ENCODE results near the gene ZNF805. TPM values are rescaled to one million over a fixed set of nuclear protein-coding genes. Genes with fewer than 3 reads are reported as not detected.

Gene ZNF805
- polyA plus RNA-seq, 1 of the 3 experiments (the other 2 are of a cell fraction) = 1.5 TPM

GRCh38 chr19:57279418-57280164, 39.2 kb downstream of the ZNF805 start:
- POLR2A ChIA-PET = no interaction called here
- Histone ChIP-seq H3K4me1 (ENCODE audit: control insufficient read depth in 1 of 2, insufficient read depth in 2 of 2, low read depth in 1 of 2, low read length in 1 of 2) (peaks cover 0 to 9% of the 10 kb centered on the region in 2 experiments; a peak in 2 of 4 replicates), H3K27ac (ENCODE audit: low read depth in 2 of 2, low read length in 1 of 2) (peak overlapping the region; percentile 99), H3K36me3 (replicated peaks in 1 of 2; ENCODE audit: control insufficient read depth in 1 of 2, insufficient read depth in 2 of 2, low read length in 1 of 2) (peaks cover 9 to 14% of the 10 kb centered on the region in 2 experiments), H4K20me1 (ENCODE audit: insufficient read depth) (peaks cover 29% of the 10 kb centered on the region), H3F3A (replicated peaks; ENCODE audit: insufficient read depth) (peaks cover 8% of the 10 kb centered on the region), H2AFZ (ENCODE audit: low read depth) (peak overlapping the region; percentile 71), H3K9me2 (no peaks in the 10 kb centered on the region), H3K79me2 (ENCODE audit: insufficient read depth) (peaks cover 52% of the 10 kb centered on the region), H3K4me2 (peak overlapping the region; percentile 94), H3K4me3 (ENCODE audit: low read depth in 2 of 2, low read length in 1 of 2) (peak overlapping the region; percentile 66 to 75), H3K27me3 (ENCODE audit: insufficient read depth) (no peaks in the 10 kb centered on the region), H3K9me3 (no peaks in the 10 kb centered on the region), H3K9ac (peak overlapping the region; percentile 95)
- CTCF ChIA-PET = no interaction called here
- WGBS (ENCODE audit: low lambda C conversion rate) = 7% methylated on average over 25 of the region's 25 CpGs
- peak; percentile 90 for DNase-seq
- TF ChIP-seq USF2 (IDR thresholded peaks at IDR 0.05; ENCODE audit: borderline replicate concordance, low read depth, low read length) (no peak), RCOR1 (IDR thresholded peaks at IDR 0.05; ENCODE audit: low read length) (peak; percentile 46; the same call in 1 of the 2 replicates), MXI1 (IDR thresholded peaks at IDR 0.05; ENCODE audit: low read depth, low read length) (peak; percentile 97), NFIC (IDR thresholded peaks at IDR 0.05; ENCODE audit: borderline replicate concordance) (no peak), IRF3 (IDR thresholded peaks at IDR 0.05; ENCODE audit: low read depth, low read length) (no peak), GATA2 (CRISPR knock-in tag; IDR thresholded peaks at IDR 0.05) (no peak), JUND (IDR thresholded peaks at IDR 0.05) (no peak), TCF12 (IDR thresholded peaks at IDR 0.05) (no peak), SIN3A (IDR thresholded peaks at IDR 0.05; ENCODE audit: borderline replicate concordance, low read depth, low read length) (peak; percentile 83; the same call in 1 of the 2 replicates), NRF1 (IDR thresholded peaks at IDR 0.05; ENCODE audit: low read depth, low read length) (no peak), EZH2phosphoT487 (IDR thresholded peaks at IDR 0.05; ENCODE audit: borderline replicate concordance, low read depth) (no peak), CTCF (IDR thresholded peaks at IDR 0.05) (peak; percentile 46), RXRA (IDR thresholded peaks at IDR 0.05; ENCODE audit: borderline replicate concordance, low read depth) (no peak), MEF2A (IDR thresholded peaks at IDR 0.05; ENCODE audit: borderline replicate concordance, low read depth) (no peak), POLR2AphosphoS5 (IDR thresholded peaks at IDR 0.05; ENCODE audit: low read depth, low read length) (peak; percentile 92), CHD2 (IDR thresholded peaks at IDR 0.05; ENCODE audit: low read length, partially characterized antibody) (peak; percentile 52), TEAD4 (IDR thresholded peaks at IDR 0.05; ENCODE audit: borderline replicate concordance, insufficient read depth) (no peak), FOSL2 (IDR thresholded peaks at IDR 0.05; ENCODE audit: borderline replicate concordance, low read depth) (no peak)
- TF ChIP-seq, protein P1, sequence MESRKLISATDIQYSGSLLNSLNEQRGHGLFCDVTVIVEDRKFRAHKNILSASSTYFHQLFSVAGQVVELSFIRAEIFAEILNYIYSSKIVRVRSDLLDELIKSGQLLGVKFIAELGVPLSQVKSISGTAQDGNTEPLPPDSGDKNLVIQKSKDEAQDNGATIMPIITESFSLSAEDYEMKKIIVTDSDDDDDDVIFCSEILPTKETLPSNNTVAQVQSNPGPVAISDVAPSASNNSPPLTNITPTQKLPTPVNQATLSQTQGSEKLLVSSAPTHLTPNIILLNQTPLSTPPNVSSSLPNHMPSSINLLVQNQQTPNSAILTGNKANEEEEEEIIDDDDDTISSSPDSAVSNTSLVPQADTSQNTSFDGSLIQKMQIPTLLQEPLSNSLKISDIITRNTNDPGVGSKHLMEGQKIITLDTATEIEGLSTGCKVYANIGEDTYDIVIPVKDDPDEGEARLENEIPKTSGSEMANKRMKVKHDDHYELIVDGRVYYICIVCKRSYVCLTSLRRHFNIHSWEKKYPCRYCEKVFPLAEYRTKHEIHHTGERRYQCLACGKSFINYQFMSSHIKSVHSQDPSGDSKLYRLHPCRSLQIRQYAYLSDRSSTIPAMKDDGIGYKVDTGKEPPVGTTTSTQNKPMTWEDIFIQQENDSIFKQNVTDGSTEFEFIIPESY (IDR thresholded peaks at IDR 0.05; ENCODE audit: borderline replicate concordance, low read depth) = 0 out of 2 replicates have a peak, but pooled peaks have one; percentile 23
- TF ChIP-seq, protein P2, sequence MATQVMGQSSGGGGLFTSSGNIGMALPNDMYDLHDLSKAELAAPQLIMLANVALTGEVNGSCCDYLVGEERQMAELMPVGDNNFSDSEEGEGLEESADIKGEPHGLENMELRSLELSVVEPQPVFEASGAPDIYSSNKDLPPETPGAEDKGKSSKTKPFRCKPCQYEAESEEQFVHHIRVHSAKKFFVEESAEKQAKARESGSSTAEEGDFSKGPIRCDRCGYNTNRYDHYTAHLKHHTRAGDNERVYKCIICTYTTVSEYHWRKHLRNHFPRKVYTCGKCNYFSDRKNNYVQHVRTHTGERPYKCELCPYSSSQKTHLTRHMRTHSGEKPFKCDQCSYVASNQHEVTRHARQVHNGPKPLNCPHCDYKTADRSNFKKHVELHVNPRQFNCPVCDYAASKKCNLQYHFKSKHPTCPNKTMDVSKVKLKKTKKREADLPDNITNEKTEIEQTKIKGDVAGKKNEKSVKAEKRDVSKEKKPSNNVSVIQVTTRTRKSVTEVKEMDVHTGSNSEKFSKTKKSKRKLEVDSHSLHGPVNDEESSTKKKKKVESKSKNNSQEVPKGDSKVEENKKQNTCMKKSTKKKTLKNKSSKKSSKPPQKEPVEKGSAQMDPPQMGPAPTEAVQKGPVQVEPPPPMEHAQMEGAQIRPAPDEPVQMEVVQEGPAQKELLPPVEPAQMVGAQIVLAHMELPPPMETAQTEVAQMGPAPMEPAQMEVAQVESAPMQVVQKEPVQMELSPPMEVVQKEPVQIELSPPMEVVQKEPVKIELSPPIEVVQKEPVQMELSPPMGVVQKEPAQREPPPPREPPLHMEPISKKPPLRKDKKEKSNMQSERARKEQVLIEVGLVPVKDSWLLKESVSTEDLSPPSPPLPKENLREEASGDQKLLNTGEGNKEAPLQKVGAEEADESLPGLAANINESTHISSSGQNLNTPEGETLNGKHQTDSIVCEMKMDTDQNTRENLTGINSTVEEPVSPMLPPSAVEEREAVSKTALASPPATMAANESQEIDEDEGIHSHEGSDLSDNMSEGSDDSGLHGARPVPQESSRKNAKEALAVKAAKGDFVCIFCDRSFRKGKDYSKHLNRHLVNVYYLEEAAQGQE (IDR thresholded peaks at IDR 0.05; ENCODE audit: low read depth, low read length) = peak; percentile 24; the same call in 1 of the 2 replicates
- TF ChIP-seq, protein P3, sequence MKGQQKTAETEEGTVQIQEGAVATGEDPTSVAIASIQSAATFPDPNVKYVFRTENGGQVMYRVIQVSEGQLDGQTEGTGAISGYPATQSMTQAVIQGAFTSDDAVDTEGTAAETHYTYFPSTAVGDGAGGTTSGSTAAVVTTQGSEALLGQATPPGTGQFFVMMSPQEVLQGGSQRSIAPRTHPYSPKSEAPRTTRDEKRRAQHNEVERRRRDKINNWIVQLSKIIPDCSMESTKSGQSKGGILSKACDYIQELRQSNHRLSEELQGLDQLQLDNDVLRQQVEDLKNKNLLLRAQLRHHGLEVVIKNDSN (IDR thresholded peaks at IDR 0.05; ENCODE audit: borderline replicate concordance, low read depth) = peak; percentile 72; the same call in 1 of the 2 replicates
